ENCODE data around the gene ANKRD55.

- TF ChIP-seq POLR2A (IDR thresholded peaks at IDR 0.05), result no peak
- TF ChIP-seq CTCF (IDR thresholded peaks at IDR 0.05), result no peak
Observed at GRCh38 chr5:56069652-56070226, 163.4 kb downstream of the ANKRD55 start.
